ENCODE data around the gene RAF1.

DNA sequence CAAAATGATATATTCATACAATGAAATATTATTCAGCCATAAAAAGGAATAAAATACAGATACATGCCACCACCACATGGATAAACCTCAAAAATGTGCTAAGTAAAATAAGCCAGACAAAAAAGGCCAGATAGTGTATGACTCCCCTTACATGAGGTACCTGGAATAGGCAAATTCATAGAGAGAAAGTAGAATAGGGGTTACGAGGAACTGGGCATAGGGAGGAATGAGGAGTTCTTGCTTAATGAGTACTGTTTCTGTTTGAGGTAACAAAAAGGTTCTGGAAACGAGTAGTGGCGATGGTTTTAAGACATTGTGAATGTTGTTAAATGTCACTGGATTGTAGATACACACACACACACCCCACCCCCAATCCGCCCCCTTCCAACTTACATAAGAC lies 8.2 kb downstream of the RAF1 start:
- TF ChIP-seq PKNOX1 (IDR thresholded peaks at IDR 0.05) (no peak), L3MBTL2 (conservative IDR thresholded peaks at IDR 0.05) (no peak), SP1 (IDR thresholded peaks at IDR 0.05) (no peak), HDGF (IDR thresholded peaks at IDR 0.05; ENCODE audit: borderline replicate concordance) (no peak), ARNT (IDR thresholded peaks at IDR 0.05) (no peak), BHLHE40 (IDR thresholded peaks at IDR 0.05; ENCODE audit: borderline replicate concordance) (no peak), FOXM1 (IDR thresholded peaks at IDR 0.05; ENCODE audit: borderline replicate concordance) (no peak), ZNF384 (IDR thresholded peaks at IDR 0.05) (no peak), ELF4 (IDR thresholded peaks at IDR 0.05) (no peak), FOXA1 (IDR thresholded peaks at IDR 0.05) (no peak), TARDBP (IDR thresholded peaks at IDR 0.05) (no peak), CTBP1 (IDR thresholded peaks at IDR 0.05; ENCODE audit: borderline replicate concordance) (no peak), SUZ12 (IDR thresholded peaks at IDR 0.05) (no peak), LEF1 (IDR thresholded peaks at IDR 0.05; ENCODE audit: borderline replicate concordance) (no peak)

Measured in HEK293T (cell line).